WI38 (cell line): ENCODE results near the gene CRTC1.

ENCODE experiments used
- H3K4me3 ChIP-seq: 2 replicates; pipeline ENCODE4 v1.5.1; 2011; ENCODE audit warnings: low read depth, mild to moderate bottlenecking, control low read depth, low read length
- TF ChIP-seq, protein P1 (sequence below): IDR thresholded peaks from 2 replicates; pipeline ENCODE4 v1.5.1; 2012; ENCODE audit warnings: low read depth, mild to moderate bottlenecking, control low read depth, low read length

Gene CRTC1

DNA sequence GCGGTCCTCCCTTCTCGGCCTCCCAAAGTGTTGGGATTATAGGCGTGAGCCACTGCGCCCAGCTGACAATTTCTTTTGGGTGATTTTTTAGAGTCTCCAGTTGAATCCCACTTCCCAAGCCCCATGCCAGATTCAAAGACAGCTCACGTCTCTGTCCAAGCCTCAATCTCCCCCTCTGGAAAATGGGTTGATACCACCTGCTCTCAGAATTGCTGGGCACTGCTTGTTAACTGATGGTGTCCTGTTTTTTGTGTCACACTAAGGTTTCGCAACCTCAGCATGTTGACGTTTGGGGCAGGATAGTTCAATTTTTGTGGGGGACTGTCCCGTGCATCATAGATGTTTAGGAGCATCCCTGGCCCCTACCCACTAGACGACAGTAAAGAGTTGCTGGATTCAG, 134.1 kb downstream of the CRTC1 start:
- H3K4me3 ChIP-seq = no peak overlapping the region
- TF ChIP-seq, protein P1, sequence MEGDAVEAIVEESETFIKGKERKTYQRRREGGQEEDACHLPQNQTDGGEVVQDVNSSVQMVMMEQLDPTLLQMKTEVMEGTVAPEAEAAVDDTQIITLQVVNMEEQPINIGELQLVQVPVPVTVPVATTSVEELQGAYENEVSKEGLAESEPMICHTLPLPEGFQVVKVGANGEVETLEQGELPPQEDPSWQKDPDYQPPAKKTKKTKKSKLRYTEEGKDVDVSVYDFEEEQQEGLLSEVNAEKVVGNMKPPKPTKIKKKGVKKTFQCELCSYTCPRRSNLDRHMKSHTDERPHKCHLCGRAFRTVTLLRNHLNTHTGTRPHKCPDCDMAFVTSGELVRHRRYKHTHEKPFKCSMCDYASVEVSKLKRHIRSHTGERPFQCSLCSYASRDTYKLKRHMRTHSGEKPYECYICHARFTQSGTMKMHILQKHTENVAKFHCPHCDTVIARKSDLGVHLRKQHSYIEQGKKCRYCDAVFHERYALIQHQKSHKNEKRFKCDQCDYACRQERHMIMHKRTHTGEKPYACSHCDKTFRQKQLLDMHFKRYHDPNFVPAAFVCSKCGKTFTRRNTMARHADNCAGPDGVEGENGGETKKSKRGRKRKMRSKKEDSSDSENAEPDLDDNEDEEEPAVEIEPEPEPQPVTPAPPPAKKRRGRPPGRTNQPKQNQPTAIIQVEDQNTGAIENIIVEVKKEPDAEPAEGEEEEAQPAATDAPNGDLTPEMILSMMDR = no peak

DNA sequence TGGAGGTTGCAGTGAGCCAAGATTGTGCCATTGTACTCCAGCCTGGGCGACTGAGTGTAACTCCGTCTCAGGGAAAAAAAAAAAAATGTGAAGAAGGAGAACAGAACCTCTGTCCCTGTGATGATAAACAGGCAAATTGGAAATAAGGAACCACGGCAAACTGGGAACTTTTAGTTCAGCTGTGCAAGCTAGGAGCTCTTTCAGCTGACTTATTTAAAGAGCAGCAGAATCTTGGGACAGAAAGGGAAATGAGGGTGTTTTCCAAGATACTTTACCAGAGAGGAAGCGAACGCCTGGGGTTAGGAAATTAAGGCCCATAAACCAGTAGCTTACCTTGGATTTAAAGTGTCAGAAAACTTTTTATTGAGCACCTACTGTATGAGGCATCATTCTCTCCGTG, 145.3 kb downstream of the CRTC1 start:
- H3K4me3 ChIP-seq = no peak overlapping the region
- TF ChIP-seq, protein P1 = no peak

DNA sequence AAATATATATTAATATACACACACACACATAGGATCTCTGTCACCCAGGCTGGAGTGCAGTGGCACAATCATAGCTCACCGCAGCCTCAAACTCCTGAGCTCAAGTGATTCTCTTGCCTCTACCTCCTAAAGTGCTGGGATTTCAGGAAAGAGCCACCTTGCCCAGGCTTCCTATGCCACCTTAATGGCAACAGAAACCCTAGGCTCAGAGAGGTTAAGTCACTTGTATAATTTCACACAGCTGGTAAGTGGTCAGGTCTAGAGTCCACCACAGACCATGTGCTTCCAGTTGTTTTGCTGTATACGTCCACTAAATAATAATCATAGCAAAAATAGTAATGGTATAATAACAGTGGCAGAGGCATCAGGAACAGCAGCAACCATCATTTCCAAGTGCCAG, 147.0 kb downstream of the CRTC1 start:
- TF ChIP-seq, protein P1 = no peak
- no peak overlapping the region for H3K4me3 ChIP-seq

DNA sequence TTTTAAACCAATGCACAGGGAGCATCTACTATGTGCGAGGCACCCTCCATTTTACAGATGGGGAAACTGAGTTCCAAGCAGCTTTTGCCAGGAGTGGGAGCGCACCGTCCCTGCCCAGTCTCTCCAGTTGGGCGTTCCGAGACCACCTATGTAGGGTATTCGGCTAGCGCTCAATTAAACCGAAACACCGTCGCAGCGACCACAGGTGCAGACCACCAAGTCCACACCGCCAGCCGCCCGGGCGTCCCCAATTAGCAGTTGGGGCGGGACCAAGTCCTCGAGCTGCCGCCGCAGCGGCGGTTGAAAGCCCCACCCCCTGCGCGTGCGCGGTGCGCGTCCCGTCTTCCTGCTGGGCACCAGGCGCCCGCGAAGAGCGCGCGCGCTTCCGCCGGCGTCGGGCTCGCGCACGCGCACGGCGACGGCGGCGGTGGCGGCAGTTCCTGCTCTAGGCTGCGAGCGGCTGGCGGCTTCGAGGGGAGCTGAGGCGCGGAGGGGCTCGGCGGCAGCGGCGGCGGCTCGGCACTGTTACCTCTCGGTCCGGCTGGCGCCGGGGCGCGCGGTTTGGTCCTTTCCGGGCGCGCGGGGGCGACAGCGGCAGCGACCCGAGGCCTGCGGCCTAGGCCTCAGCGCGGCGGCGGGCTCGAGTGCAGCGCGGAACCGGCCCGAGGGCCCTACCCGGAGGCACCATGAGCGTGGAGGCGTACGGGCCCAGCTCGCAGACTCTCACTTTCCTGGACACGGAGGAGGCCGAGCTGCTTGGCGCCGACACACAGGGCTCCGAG, 148.2 kb downstream of the CRTC1 start, which contains the start of gene UPF1:
Gene UPF1, plus strand, starts transcription at position 436 of the 782 bp plus-strand sequence. Its CDS starts 251 bp downstream, at position 687.
- H3K4me3 ChIP-seq = peak within 1 kb of the TSS; percentile 87
- TF ChIP-seq, protein P1 = no peak
